Right lobe of liver (tissue), 6 donors: Measurements from ENCODE around the gene DNM3. TPM values are rescaled to one million over a fixed set of nuclear protein-coding genes. Genes with fewer than 3 reads are reported as not detected.

Source experiments
- ATAC-seq, 4 donors: fragments of 200-7000 bp; cut with Tn5 transposase; one replicate each; pipeline ENCODE4 v1.9.1; 2020; ENCODE audit warnings: mild to moderate bottlenecking in 4 of 4, moderate library complexity in 4 of 4
- DNase-seq, 3 donors: peaks; one replicate each; pipeline ENCODE4 v3.0.0-alpha.2; 2020
- H3K27ac ChIP-seq, 3 donors: fragments of 200-600 bp; one replicate each; pipeline ENCODE4 v1.8.0; 2022
- H3K27me3 ChIP-seq, 2 donors: fragments of 200-600 bp; one replicate each; pipeline ENCODE4 v1.8.0; 2022
- H3K36me3 ChIP-seq, 4 donors: fragments of 200-600 bp; sonication (generic) in 1 of 4; one replicate each; pipeline versions ENCODE4 v1.5.1 to v1.8.0; 2017 to 2022; ENCODE audit warnings: control low read depth in 1 of 4
- H3K4me1 ChIP-seq, 4 donors: fragments of 200-600 bp; sonication (generic) in 1 of 4; one replicate each; pipeline versions ENCODE4 v1.5.1 to v1.8.0; 2017 to 2022; ENCODE audit warnings: control low read depth in 1 of 4
- H3K4me3 ChIP-seq, 3 donors: fragments of 200-600 bp; one replicate each; pipeline ENCODE4 v1.8.0; 2022
- H3K9me3 ChIP-seq, 4 donors: fragments of 200-600 bp; sonication (generic) in 1 of 4; one replicate each; pipeline versions ENCODE4 v1.5.1 to v1.8.0; 2017 to 2022; ENCODE audit warnings: control low read depth in 1 of 4
- POLR2A ChIP-seq: fragments of 450-650 bp; IDR thresholded peaks from one replicate; pipeline ENCODE4 v1.6.1; 2017; ENCODE audit warnings: antibody characterized with exemption, mild to moderate bottlenecking
- WGBS: methylation state at CpG from one replicate; pipeline ENCODE4 v1.1.6; 2018; ENCODE audit warnings: low coverage, low lambda C conversion rate; ENCODE audit not compliant: insufficient coverage; ENCODE audit errors: missing lambda C conversion rate; 5-methylcytosine and 5-hydroxymethylcytosine counted together
- intact Hi-C, 2 donors: fragments of 100-400 bp; cut with DNase I; formaldehyde crosslinking; loops; one replicate each; pipeline versions ENCODE4 v1.11.2 to v1.14.1; 2022
- long read RNA-seq: library from polyadenylated mRNA; unstranded; transcript quantifications from one replicate; pipeline ENCODE4 v2.0.0, GENCODE V29; 2019
- total RNA-seq, 6 experiments: library from RNA; depleted of rRNA in 2 of 6; stranded (reverse); fragments of >200 nt in 2 of 6; fragmentation: NEBNext Ultra II Directional in 3 of 6; extraction: Animal tissue kit (Norgen Biotek cat#: 25700) in 3 of 6; gene quantifications; one replicate each; pipeline versions ENCODE4 v1.1.0 to v1.2.4, GENCODE V29; 2016 to 2023
- TF ChIP-seq, protein P1 (sequence below), 4 donors: fragments of 200-600 bp in 3 of 4; fragments of 450-650 bp in 1 of 4; IDR thresholded peaks; one replicate each; pipeline versions ENCODE4 v1.5.1 to v1.8.0; 2016 to 2022; ENCODE audit warnings: antibody characterized with exemption in 4 of 4, mild to moderate bottlenecking in 2 of 4
- donor health status: DM: no; HTN: yes; CAD: no.
- donor health status: DM: no; HTN: no; CAD: no.
- donor health status: DM: no; HTN: no; CAD: no.
- donor health status: DM: no; HTN: yes; CAD: no.
- donor health status: DM: no; HTN: yes; CAD: no.

DNM3 gene
- total RNA-seq: under 1 TPM; 0.29 to 0.92 (median 0.43) TPM
- long read RNA-seq: 0 reads

- no peak for TF ChIP-seq POLR2A
- TF ChIP-seq, protein P1, sequence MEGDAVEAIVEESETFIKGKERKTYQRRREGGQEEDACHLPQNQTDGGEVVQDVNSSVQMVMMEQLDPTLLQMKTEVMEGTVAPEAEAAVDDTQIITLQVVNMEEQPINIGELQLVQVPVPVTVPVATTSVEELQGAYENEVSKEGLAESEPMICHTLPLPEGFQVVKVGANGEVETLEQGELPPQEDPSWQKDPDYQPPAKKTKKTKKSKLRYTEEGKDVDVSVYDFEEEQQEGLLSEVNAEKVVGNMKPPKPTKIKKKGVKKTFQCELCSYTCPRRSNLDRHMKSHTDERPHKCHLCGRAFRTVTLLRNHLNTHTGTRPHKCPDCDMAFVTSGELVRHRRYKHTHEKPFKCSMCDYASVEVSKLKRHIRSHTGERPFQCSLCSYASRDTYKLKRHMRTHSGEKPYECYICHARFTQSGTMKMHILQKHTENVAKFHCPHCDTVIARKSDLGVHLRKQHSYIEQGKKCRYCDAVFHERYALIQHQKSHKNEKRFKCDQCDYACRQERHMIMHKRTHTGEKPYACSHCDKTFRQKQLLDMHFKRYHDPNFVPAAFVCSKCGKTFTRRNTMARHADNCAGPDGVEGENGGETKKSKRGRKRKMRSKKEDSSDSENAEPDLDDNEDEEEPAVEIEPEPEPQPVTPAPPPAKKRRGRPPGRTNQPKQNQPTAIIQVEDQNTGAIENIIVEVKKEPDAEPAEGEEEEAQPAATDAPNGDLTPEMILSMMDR (IDR thresholded peaks at IDR 0.05): no peak
- H3K4me3 ChIP-seq: peak within 1 kb of the TSS; percentile 35 to 57 (median 43)
- H3K27ac ChIP-seq: peak within 1 kb of the TSS in 1 of 3 donors; percentile 25
- peak; percentile 60 to 78 (median 73) for DNase-seq
- intact Hi-C loops: no loop called here
- H3K4me1 ChIP-seq: peaks cover 0 to 4% (median 0%) of the 10 kb centered on the region in 4 donors
- H3K27me3 ChIP-seq: peaks cover 0 to 9% of the 10 kb centered on the region in 2 donors
- H3K36me3 ChIP-seq: no peaks in the 10 kb centered on the region
- H3K9me3 ChIP-seq: no peaks in the 10 kb centered on the region
- peak; percentile 90 to 98 (median 94) for ATAC-seq
- WGBS: 5% methylated on average over 14 of the region's 85 CpGs
Observed at GRCh38 chr1:171841050-171841910, at the start of gene DNM3. Gene DNM3 (plus strand): TSS chr1:171841498. CDS start chr1:171841657, 159 bp downstream.

- DNase-seq: no peak
- intact Hi-C loops: no loop called here
Observed at GRCh38 chr1:171792656-171793369, 48.5 kb upstream of the DNM3 start.

DNA sequence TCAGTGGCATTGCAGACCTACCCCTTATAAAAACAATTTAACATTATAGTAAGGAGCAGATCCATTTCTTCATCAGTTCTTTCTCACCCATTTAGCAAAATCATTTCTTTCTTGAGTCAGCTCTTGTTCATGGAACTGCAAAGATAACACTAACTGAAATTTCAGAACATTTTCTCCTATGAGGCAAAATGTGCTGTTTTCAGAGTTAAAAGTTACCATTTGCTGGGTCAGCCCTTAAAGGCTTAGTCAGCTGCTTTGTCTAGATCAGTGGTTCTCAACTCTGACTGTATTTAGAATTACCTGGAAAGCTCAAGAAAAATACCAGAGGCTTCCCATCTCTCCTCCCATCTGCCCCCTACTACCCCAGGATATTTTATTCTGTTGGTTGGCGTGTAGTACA lies 47.7 kb upstream of the DNM3 start:
- Histone ChIP-seq H3K27me3 (no peaks in the 10 kb centered on the region), H3K9me3 (no peaks in the 10 kb centered on the region), H3K27ac (no peak overlapping the region), H3K36me3 (peaks cover 0 to 77% (median 23%) of the 10 kb centered on the region in 4 donors), H3K4me1 (peaks cover 0 to 3% (median 0%) of the 10 kb centered on the region in 4 donors), H3K4me3 (no peak overlapping the region)
- intact Hi-C loops: no loop called here
- 100% methylated on average over 1 of the region's 1 CpG for WGBS
- ATAC-seq: no peak
- DNase-seq: no peak
- TF ChIP-seq, protein P1 (IDR thresholded peaks at IDR 0.05): no peak
- TF ChIP-seq POLR2A: no peak

More at GRCh38 chr1:171792656-171793369, 48.5 kb upstream of the DNM3 start:
- H3K36me3 ChIP-seq: peaks cover 0 to 85% (median 25%) of the 10 kb centered on the region in 4 donors
- no peak for TF ChIP-seq POLR2A
- TF ChIP-seq, protein P1 (IDR thresholded peaks at IDR 0.05): no peak
- H3K9me3 ChIP-seq: no peaks in the 10 kb centered on the region
- ATAC-seq: no peak
- no peaks in the 10 kb centered on the region for H3K27me3 ChIP-seq
- peaks cover 0 to 3% (median 0%) of the 10 kb centered on the region in 4 donors for H3K4me1 ChIP-seq
- H3K27ac ChIP-seq: no peak overlapping the region
- H3K4me3 ChIP-seq: no peak overlapping the region
- 93% methylated on average over 5 of the region's 7 CpGs for WGBS

DNA sequence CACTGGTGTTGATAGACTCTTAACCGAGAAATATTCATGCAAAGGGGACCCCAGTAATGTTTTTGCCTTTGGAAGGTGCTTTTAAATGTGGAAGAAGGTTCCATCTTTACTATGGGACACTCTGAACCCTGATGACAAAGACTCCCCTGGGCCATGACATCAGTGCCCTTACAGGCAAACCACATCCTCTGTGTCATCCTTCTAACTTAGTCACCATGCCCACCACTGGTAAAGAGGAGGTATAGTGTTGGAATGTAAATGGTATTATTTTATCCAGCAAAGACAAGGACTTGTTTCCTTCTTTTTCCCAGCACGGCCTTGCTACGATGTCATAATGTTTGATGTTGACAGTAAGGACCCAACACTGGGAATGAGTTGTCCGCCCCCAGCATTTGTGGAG lies 47.2 kb upstream of the DNM3 start:
- no peak for ATAC-seq
- no peak overlapping the region for H3K27ac ChIP-seq
- TF ChIP-seq, protein P1 (IDR thresholded peaks at IDR 0.05): no peak
- no peak for TF ChIP-seq POLR2A
- H3K36me3 ChIP-seq: peaks cover 0 to 72% (median 21%) of the 10 kb centered on the region in 4 donors
- no peak for DNase-seq
- intact Hi-C loops: no loop called here
- no peak overlapping the region for H3K4me3 ChIP-seq
- no peaks in the 10 kb centered on the region for H3K9me3 ChIP-seq
- H3K27me3 ChIP-seq: no peaks in the 10 kb centered on the region
- 97% methylated on average over 3 of the region's 4 CpGs for WGBS
- peaks cover 0 to 3% (median 0%) of the 10 kb centered on the region in 4 donors for H3K4me1 ChIP-seq
